Upper lobe of right lung (tissue), 1 donor: ENCODE measurements around the gene GPR12. TPM values are rescaled to one million over a fixed set of nuclear protein-coding genes. Genes with fewer than 3 reads are reported as not detected.

ENCODE experiments used
- ATAC-seq: fragments of 200-7000 bp; cut with Tn5 transposase; one replicate; pipeline ENCODE4 v1.9.1; 2020; ENCODE audit warnings: mild to moderate bottlenecking, moderate library complexity
- DNase-seq: peaks from one replicate; pipeline ENCODE4 v3.0.0-alpha.2; 2020
- H3K27ac ChIP-seq: fragments of 200-600 bp; one replicate; pipeline ENCODE4 v1.8.0; 2022
- H3K27me3 ChIP-seq: fragments of 200-600 bp; one replicate; pipeline ENCODE4 v1.8.0; 2022; ENCODE audit warnings: mild to moderate bottlenecking
- H3K36me3 ChIP-seq: fragments of 200-600 bp; one replicate; pipeline ENCODE4 v1.8.0; 2022
- H3K4me1 ChIP-seq: fragments of 200-600 bp; one replicate; pipeline ENCODE4 v1.8.0; 2022
- H3K4me3 ChIP-seq: fragments of 200-600 bp; one replicate; pipeline ENCODE4 v1.8.0; 2022; ENCODE audit warnings: mild to moderate bottlenecking
- H3K9me3 ChIP-seq: fragments of 200-600 bp; one replicate; pipeline ENCODE4 v1.8.0; 2022
- intact Hi-C: fragments of 100-400 bp; cut with DNase I; formaldehyde crosslinking; loops from one replicate; pipeline ENCODE4 v1.11.0; 2022
- long read RNA-seq: library from polyadenylated mRNA; unstranded; transcript quantifications from one replicate; pipeline ENCODE4 v2.0.0, GENCODE V29; 2021
- total RNA-seq: library from RNA; stranded (reverse); fragmentation: NEBNext Ultra II Directional; extraction: Animal tissue kit (Norgen Biotek cat#: 25700); gene quantifications from one replicate; pipeline ENCODE4 v1.2.1, GENCODE V29; 2021
- TF ChIP-seq, protein P1 (sequence below): fragments of 200-600 bp; IDR thresholded peaks from one replicate; pipeline ENCODE4 v1.8.0; 2022; ENCODE audit warnings: antibody characterized with exemption
- donor health status: DM: no; HTN: yes; CAD: no; lungs with severe emphysema.

Gene GPR12, protein sequence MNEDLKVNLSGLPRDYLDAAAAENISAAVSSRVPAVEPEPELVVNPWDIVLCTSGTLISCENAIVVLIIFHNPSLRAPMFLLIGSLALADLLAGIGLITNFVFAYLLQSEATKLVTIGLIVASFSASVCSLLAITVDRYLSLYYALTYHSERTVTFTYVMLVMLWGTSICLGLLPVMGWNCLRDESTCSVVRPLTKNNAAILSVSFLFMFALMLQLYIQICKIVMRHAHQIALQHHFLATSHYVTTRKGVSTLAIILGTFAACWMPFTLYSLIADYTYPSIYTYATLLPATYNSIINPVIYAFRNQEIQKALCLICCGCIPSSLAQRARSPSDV
- total RNA-seq, result not detected
- long read RNA-seq, result 0 reads

DNA sequence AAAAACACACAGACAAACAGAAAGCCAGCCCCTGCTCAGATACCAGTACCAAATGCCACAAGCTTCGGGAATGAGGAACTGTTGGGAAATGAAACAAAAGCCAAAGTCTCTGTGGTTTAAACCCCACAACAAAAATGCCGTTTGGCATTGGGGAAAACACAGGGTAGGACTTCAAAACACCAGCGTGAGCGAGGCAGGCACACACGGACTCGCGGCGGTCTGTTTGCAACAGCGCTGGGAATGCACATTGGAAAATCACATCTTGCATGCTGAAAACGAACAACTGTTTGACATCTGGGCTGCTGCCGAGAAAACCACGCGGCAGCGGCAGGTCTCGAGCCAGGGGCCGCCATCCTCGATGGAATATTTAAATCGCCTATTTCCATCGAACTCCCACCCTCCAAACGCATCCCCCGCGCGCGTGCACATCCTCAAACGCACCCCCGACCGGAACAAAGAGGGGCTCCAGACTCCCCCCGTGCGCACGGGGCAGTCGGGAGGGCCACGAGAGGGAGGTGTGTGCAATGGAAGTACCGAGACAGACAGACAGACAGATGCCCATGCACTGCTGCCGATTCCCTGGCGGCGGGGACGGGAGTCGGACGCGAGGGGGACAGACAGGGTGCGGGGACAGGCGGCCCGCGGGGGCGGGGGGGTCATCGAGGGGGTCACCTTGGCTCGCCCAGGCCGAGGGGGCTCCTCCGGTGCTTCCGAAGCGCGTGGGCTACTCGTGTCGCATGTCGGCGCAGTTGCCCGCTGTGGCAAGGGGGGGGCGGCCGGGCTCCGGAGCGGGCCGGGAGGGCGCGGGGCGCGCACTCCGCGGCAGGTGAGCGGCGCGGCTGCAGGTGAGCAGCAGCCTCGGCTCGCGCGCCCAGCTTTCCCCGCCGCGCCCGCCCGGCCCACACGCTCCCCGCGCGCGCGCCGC lies at the start of gene GPR12:
GPR12 (minus strand) TSS at position 880 of the 925 bp plus-strand sequence. CDS start 959 bp downstream, outside the sequence.
- ATAC-seq (peak; percentile 36), DNase-seq (no peak)
- intact Hi-C loops, result no loop called here
- Histone ChIP-seq H3K9me3 (no peaks in the 10 kb centered on the region), H3K27ac (no peak within 1 kb of the TSS), H3K36me3 (no peaks in the 10 kb centered on the region), H3K4me3 (peak within 1 kb of the TSS; percentile 17), H3K4me1 (no peaks in the 10 kb centered on the region), H3K27me3 (peaks cover 46% of the 10 kb centered on the region)
- TF ChIP-seq, protein P1, sequence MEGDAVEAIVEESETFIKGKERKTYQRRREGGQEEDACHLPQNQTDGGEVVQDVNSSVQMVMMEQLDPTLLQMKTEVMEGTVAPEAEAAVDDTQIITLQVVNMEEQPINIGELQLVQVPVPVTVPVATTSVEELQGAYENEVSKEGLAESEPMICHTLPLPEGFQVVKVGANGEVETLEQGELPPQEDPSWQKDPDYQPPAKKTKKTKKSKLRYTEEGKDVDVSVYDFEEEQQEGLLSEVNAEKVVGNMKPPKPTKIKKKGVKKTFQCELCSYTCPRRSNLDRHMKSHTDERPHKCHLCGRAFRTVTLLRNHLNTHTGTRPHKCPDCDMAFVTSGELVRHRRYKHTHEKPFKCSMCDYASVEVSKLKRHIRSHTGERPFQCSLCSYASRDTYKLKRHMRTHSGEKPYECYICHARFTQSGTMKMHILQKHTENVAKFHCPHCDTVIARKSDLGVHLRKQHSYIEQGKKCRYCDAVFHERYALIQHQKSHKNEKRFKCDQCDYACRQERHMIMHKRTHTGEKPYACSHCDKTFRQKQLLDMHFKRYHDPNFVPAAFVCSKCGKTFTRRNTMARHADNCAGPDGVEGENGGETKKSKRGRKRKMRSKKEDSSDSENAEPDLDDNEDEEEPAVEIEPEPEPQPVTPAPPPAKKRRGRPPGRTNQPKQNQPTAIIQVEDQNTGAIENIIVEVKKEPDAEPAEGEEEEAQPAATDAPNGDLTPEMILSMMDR, result no peak

GRCh38 chr13:26810095-26810494 lies 49.5 kb upstream of the GPR12 start:
- ATAC-seq (no peak), DNase-seq (no peak)
- H3K36me3 ChIP-seq, result no peaks in the 10 kb centered on the region
- H3K4me3 ChIP-seq, result no peak overlapping the region
- H3K9me3 ChIP-seq, result no peaks in the 10 kb centered on the region
- TF ChIP-seq, protein P1, result no peak
- no peaks in the 10 kb centered on the region for H3K27me3 ChIP-seq
- no peak overlapping the region for H3K27ac ChIP-seq
- intact Hi-C loops, result no loop called here
- no peaks in the 10 kb centered on the region for H3K4me1 ChIP-seq

DNA sequence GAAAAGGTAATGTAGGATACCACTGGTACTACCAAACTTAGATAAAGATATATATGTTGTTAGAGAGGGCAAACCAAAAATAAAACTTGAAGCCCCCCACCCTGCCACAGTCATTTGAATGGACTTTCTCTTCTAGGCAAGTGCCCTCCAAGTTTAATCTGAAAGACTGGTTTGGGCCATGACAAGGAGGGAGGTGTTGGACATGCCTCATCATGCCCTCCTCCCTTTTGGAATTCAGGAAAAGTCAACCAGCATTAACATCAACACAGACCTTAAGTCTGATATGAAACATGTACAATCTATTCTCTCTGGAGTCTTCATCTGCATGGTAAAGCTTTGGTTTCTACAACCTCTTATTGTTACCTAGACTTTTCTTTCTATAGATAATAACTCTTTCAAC lies 46.3 kb upstream of the GPR12 start:
- TF ChIP-seq, protein P1, result no peak
- Histone ChIP-seq H3K4me3 (no peak overlapping the region), H3K27ac (no peak overlapping the region), H3K36me3 (no peaks in the 10 kb centered on the region), H3K9me3 (no peaks in the 10 kb centered on the region), H3K27me3 (no peaks in the 10 kb centered on the region), H3K4me1 (no peaks in the 10 kb centered on the region)
- DNase-seq, result no peak
- intact Hi-C loops, result no loop called here
- no peak for ATAC-seq

DNA sequence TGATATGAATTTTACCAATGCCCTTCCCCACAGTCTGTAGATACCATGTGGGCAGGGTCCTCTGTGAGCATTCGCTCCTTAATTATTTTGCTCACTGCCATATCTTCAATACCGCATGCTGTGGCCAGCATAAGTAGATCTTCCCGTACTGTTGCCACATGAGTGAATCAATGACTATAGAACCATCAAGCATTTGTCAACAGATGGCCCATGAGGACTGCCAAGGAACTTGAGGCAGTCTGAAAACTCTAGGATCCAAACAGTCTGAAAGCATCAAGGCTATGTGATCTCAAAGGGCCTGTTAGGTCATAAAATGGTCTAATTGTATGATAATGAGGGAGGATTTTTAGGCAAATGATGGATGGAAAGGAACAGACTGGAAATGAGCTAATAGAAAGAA lies 27.4 kb upstream of the GPR12 start:
- ATAC-seq (no peak), DNase-seq (no peak)
- Histone ChIP-seq H3K36me3 (no peaks in the 10 kb centered on the region), H3K9me3 (no peaks in the 10 kb centered on the region), H3K27me3 (peaks cover 31% of the 10 kb centered on the region), H3K4me3 (no peak overlapping the region), H3K4me1 (peaks cover 5% of the 10 kb centered on the region), H3K27ac (no peak overlapping the region)
- TF ChIP-seq, protein P1, result no peak
- intact Hi-C loops, result no loop called here

GRCh38 chr13:26786651-26787295 lies 26.2 kb upstream of the GPR12 start:
- no peaks in the 10 kb centered on the region for H3K9me3 ChIP-seq
- no peak for DNase-seq
- intact Hi-C loops, result no loop called here
- peaks cover 5% of the 10 kb centered on the region for H3K4me1 ChIP-seq
- no peak overlapping the region for H3K27ac ChIP-seq
- H3K4me3 ChIP-seq, result no peak overlapping the region
- TF ChIP-seq, protein P1, result no peak
- H3K27me3 ChIP-seq, result peaks cover 34% of the 10 kb centered on the region
- no peaks in the 10 kb centered on the region for H3K36me3 ChIP-seq
- no peak for ATAC-seq
